Lung (tissue), 12 donors: ENCODE measurements around the gene SLC35E3. TPM values are rescaled to one million over a fixed set of nuclear protein-coding genes. Genes with fewer than 3 reads are reported as not detected.

Experiments used
- ATAC-seq: fragments of 200-7000 bp; cut with Tn5 transposase; one replicate; pipeline ENCODE4 v1.9.1; 2020; ENCODE audit warnings: moderate number of reproducible peaks; ENCODE audit not compliant: insufficient read depth, low FRiP score
- DNase-seq, 3 donors: peaks; one replicate each; pipeline ENCODE4 v3.0.0-alpha.2; 2013 to 2017
- H3K27ac ChIP-seq, 2 donors: one replicate each; pipeline ENCODE4 v1.5.1; 2013; ENCODE audit warnings: mild to moderate bottlenecking in 2 of 2, moderate library complexity in 2 of 2, control low read depth in 1 of 2, inconsistent platforms in 1 of 2, low read depth in 1 of 2, low read length in 1 of 2
- H3K27me3 ChIP-seq, 3 donors: one replicate each; pipeline ENCODE4 v1.5.1; 2013; ENCODE audit warnings: low read length in 2 of 3; ENCODE audit not compliant: control insufficient read depth in 3 of 3, insufficient read depth in 3 of 3
- H3K36me3 ChIP-seq, 4 donors: one replicate each; pipeline ENCODE4 v1.5.1; 2013; ENCODE audit warnings: low read length in 4 of 4, mild to moderate bottlenecking in 1 of 4, moderate library complexity in 1 of 4; ENCODE audit not compliant: control insufficient read depth in 4 of 4, insufficient read depth in 4 of 4
- H3K4me1 ChIP-seq, 5 donors: one replicate each; pipeline ENCODE4 v1.5.1; 2013; ENCODE audit warnings: low read length in 5 of 5, mild to moderate bottlenecking in 2 of 5, moderate library complexity in 1 of 5; ENCODE audit not compliant: control insufficient read depth in 5 of 5, insufficient read depth in 5 of 5
- H3K4me3 ChIP-seq: one replicate; pipeline ENCODE4 v1.5.1; 2013; ENCODE audit warnings: mild to moderate bottlenecking, control low read depth, moderate library complexity
- H3K9ac ChIP-seq, 2 donors: one replicate each; pipeline ENCODE4 v1.5.1; 2013; ENCODE audit warnings: low read length in 2 of 2, control low read depth in 1 of 2; ENCODE audit not compliant: insufficient read depth in 1 of 2
- H3K9me3 ChIP-seq, 4 donors: one replicate each; pipeline ENCODE4 v1.5.1; 2013; ENCODE audit warnings: low read length in 3 of 4, mild to moderate bottlenecking in 1 of 4, moderate library complexity in 1 of 4; ENCODE audit not compliant: control insufficient read depth in 4 of 4, insufficient read depth in 3 of 4
- WGBS, 2 donors: extraction: QIAGEN DNeasy Blood & Tissue Kit; methylation state at CpG; one replicate each; pipeline ENCODE4 v1.1.7; 2013; 5-methylcytosine and 5-hydroxymethylcytosine counted together
- polyA plus RNA-seq, 2 donors: library from polyadenylated mRNA; stranded (reverse); fragments of 200-250 nt; gene quantifications; one replicate each; pipeline ENCODE4 v1.2.1, GENCODE V29; 2013
- total RNA-seq, 2 donors: library from RNA; depleted of rRNA in 1 of 2; stranded (reverse); fragments of >200 nt in 1 of 2; gene quantifications; one replicate each; pipeline ENCODE4 v1.2.1, GENCODE V29; 2014 to 2021
- TF ChIP-seq, protein P1 (sequence below): IDR thresholded peaks from 2 replicates; pipeline ENCODE4 v1.5.1; 2012; ENCODE audit warnings: mild to moderate bottlenecking; ENCODE audit errors: control extremely low read depth, extremely low read depth
- donor health status: control.
- donor health status: control.
- donor health status: Bipolar disorder and iron deficiency.
- donor health status: healthy.
- donor health status: DM: yes; HTN: yes; CAD: no.

SLC35E3 gene
- total and polyA plus RNA-seq, 4 donors, result 4.0 to 14.4 (median 9.0) TPM

DNA sequence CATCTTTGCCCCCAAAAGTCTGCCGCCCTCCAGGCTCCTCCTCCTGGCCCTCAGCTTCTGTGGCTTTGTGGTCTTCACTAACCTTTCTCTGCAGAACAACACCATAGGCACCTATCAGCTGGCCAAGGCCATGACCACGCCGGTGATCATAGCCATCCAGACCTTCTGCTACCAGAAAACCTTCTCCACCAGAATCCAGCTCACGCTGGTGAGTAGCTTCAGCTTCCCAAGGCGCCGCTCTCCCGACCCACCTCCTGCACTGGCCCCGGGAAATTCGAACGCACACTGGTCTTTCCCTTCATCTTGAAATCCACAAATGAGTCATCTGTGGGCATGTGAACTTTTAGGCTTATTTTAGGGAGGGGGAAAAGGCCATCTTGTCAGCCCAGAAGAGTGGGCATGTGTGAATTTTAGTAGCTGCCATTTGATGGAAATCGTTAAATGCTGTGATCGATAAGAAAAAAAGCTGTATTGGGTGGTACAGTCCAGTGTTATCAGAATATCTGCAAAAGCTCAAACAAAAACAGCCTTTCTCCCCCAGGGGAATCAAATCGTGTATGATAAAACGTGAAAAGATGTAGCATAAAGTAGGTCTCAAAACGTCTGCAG is 700 bp downstream of the SLC35E3 start:
- ATAC-seq, result peak; percentile 44
- peak overlapping the region; percentile 66 to 87 for H3K27ac ChIP-seq

DNA sequence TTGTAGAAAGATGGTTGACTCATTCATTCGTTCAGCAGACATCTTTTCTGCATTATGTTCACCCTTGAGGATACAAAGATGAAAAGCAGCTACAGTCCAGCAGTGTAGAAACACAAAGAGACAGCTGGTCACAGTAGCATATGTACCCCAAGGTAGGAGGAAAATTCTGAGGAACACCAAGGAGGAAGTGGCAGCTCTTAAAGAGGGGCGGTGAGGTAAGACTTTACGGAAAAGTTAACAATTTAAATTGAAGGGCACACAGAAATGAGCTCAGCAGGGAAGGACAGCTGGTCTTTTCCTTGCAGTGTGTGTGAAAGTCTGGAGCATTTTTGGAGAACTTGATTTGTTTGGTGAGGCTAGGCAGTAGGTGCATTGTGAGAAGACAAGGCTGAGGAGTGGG is 3.5 kb downstream of the SLC35E3 start:
- 58 to 91% methylated on average over 3 of the region's 3 CpGs for WGBS, 2 donors
- no peak for ATAC-seq
- H3K27me3 ChIP-seq, result no peaks in the 10 kb centered on the region
- H3K4me1 ChIP-seq, result peaks cover 0 to 12% (median 3%) of the 10 kb centered on the region in 5 donors
- no peaks in the 10 kb centered on the region for H3K9me3 ChIP-seq
- no peak for DNase-seq
- no peak overlapping the region for H3K9ac ChIP-seq
- H3K27ac ChIP-seq, result no peak overlapping the region
- no peak overlapping the region for H3K4me3 ChIP-seq
- TF ChIP-seq, protein P1, sequence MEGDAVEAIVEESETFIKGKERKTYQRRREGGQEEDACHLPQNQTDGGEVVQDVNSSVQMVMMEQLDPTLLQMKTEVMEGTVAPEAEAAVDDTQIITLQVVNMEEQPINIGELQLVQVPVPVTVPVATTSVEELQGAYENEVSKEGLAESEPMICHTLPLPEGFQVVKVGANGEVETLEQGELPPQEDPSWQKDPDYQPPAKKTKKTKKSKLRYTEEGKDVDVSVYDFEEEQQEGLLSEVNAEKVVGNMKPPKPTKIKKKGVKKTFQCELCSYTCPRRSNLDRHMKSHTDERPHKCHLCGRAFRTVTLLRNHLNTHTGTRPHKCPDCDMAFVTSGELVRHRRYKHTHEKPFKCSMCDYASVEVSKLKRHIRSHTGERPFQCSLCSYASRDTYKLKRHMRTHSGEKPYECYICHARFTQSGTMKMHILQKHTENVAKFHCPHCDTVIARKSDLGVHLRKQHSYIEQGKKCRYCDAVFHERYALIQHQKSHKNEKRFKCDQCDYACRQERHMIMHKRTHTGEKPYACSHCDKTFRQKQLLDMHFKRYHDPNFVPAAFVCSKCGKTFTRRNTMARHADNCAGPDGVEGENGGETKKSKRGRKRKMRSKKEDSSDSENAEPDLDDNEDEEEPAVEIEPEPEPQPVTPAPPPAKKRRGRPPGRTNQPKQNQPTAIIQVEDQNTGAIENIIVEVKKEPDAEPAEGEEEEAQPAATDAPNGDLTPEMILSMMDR, result no peak
- H3K36me3 ChIP-seq, result peaks cover 0 to 9% (median 5%) of the 10 kb centered on the region in 4 donors

More for the DNA sequence above, 700 bp downstream of the SLC35E3 start:
- peak; percentile 66 to 72 (median 67) for DNase-seq
- 5 to 8% methylated on average over 15 of the region's 15 CpGs for WGBS, 2 donors
- Histone ChIP-seq H3K27me3 (no peaks in the 10 kb centered on the region), H3K9me3 (no peaks in the 10 kb centered on the region), H3K4me3 (peak overlapping the region; percentile 73), H3K9ac (peak overlapping the region; percentile 9 to 79), H3K36me3 (peaks cover under 1 to 4% (median 1%) of the 10 kb centered on the region in 4 donors), H3K4me1 (peaks cover 0 to 12% (median 3%) of the 10 kb centered on the region in 5 donors)
- TF ChIP-seq, protein P1, result no peak

DNA sequence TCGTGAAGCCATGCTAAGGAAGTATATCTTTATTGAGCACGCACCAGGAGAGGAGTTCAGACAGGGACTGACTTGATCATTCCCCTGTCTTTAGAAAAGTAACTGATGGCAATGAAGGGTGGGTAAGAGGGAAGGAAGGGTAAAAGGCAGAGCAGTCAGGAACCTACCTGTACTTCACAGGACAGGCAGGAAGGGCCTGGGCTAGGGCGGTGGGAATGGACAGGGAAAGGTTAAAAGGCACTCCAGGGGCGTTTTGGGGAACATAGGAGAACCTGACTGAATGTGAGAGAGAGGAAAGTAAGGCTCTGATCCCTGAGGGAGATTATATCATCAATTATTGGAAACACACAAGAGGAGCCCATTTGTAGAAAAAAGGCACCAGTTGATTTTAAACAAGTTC is 3.9 kb downstream of the SLC35E3 start:
- TF ChIP-seq, protein P1, result no peak
- H3K36me3 ChIP-seq, result peaks cover 4 to 13% (median 5%) of the 10 kb centered on the region in 4 donors
- no peaks in the 10 kb centered on the region for H3K9me3 ChIP-seq
- H3K4me3 ChIP-seq, result no peak overlapping the region
- no peak overlapping the region for H3K9ac ChIP-seq
- H3K27me3 ChIP-seq, result no peaks in the 10 kb centered on the region
- DNase-seq, result no peak
- H3K4me1 ChIP-seq, result peaks cover 0 to 12% (median 3%) of the 10 kb centered on the region in 5 donors
- H3K27ac ChIP-seq, result no peak overlapping the region
- ATAC-seq, result no peak
- 82 to 87% methylated on average over 4 of the region's 4 CpGs for WGBS, 2 donors

DNA sequence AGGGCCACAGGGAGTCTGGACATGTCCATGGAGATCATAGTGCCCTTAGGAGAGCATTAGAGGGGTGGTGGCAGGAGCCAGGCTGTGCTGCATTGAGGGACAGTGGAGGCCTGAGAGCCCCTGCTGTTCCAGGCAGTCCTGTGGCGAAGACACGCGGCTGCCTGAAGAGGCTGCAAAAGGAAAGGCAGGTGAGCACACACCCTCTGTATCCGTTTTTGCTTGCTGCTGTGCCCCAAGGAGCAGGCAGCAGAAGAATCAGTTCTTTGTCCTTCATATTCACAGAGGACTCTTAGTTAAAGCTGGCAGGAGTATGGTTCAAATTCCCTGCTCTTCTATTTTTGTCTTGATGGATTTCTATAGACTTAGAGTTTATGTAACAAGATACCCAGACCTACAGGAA is 4.5 kb downstream of the SLC35E3 start:
- H3K27ac ChIP-seq, result no peak overlapping the region
- ATAC-seq, result no peak
- no peak overlapping the region for H3K4me3 ChIP-seq
- 83 to 85% methylated on average over 4 of the region's 4 CpGs for WGBS, 2 donors
- peaks cover 6 to 19% (median 9%) of the 10 kb centered on the region in 4 donors for H3K36me3 ChIP-seq
- no peak overlapping the region for H3K9ac ChIP-seq
- TF ChIP-seq, protein P1, result no peak
- no peaks in the 10 kb centered on the region for H3K9me3 ChIP-seq
- DNase-seq, result peak in 1 of 3 donors; percentile 6
- H3K27me3 ChIP-seq, result no peaks in the 10 kb centered on the region
- peaks cover 0 to 12% (median 3%) of the 10 kb centered on the region in 5 donors for H3K4me1 ChIP-seq
